PC-9 (cell line): ENCODE measurements around the gene PCDHGB5. TPM values are rescaled to one million over a fixed set of nuclear protein-coding genes. Genes with fewer than 3 reads are reported as not detected.
A peak's percentile ranks its signal among the peaks of the same experiment; 100 is the strongest.

ENCODE experiments used
- BruUV-seq: library from RNA; stranded (reverse); fragments of 400-500 nt; replicated peaks from 2 replicates; lab custom pipeline; 2021; lab: Mats Ljungman, UMichigan
- CTCF ChIA-PET: fragments of 300-600 bp; sonication (Branson Sonifier 250); formaldehyde crosslinking; loops from one replicate; lab custom pipeline; 2022; ENCODE audit warnings: antibody characterized with exemption; lab: Charles Lee
- POLR2A ChIA-PET: fragments of 300-600 bp; sonication (Branson Sonifier 250); formaldehyde crosslinking; loops from one replicate; lab custom pipeline; 2022; ENCODE audit warnings: antibody characterized with exemption; ENCODE audit not compliant: unreplicated experiment; lab: Charles Lee
- DNase-seq, 2 experiments: peaks; one replicate each; pipeline versions ENCODE4 v3.0.0 to v3.0.0-alpha.2; 2015 to 2022; ENCODE audit warnings: mixed read lengths in 1 of 2
- H2AFZ ChIP-seq: fragments of 200-600 bp; sonication (generic); 2 replicates; pipeline ENCODE4 v1.8.1; 2017; ENCODE audit warnings: antibody characterized with exemption
- H3F3A ChIP-seq: fragments of 200-600 bp; sonication (generic); 2 replicates; pipeline ENCODE4 v1.8.1; 2017; ENCODE audit warnings: antibody characterized with exemption, mild to moderate bottlenecking, low read depth; ENCODE audit not compliant: insufficient read depth
- H3K27ac ChIP-seq: fragments of 200-600 bp; sonication (generic); 2 replicates; pipeline ENCODE4 v1.6.1; 2016; ENCODE audit warnings: mixed run types
- H3K27me3 ChIP-seq: fragments of 200-600 bp; sonication (generic); 2 replicates; pipeline ENCODE4 v1.6.1; 2016; ENCODE audit warnings: low read depth, mixed run types; ENCODE audit not compliant: insufficient read depth
- H3K36me3 ChIP-seq: fragments of 200-600 bp; sonication (generic); 2 replicates; pipeline ENCODE4 v1.6.1; 2016; ENCODE audit warnings: low read depth, mixed run types
- H3K4me1 ChIP-seq: fragments of 200-600 bp; sonication (generic); replicated peaks from 2 replicates; pipeline ENCODE4 v1.6.1; 2016; ENCODE audit warnings: mixed run types; ENCODE audit not compliant: insufficient read depth
- H3K4me2 ChIP-seq: fragments of 200-600 bp; sonication (generic); 2 replicates; pipeline ENCODE4 v1.6.1; 2017; ENCODE audit warnings: mixed run types
- H3K4me3 ChIP-seq: fragments of 200-600 bp; sonication (generic); 2 replicates; pipeline ENCODE4 v1.6.1; 2016; ENCODE audit warnings: mixed run types
- H3K79me2 ChIP-seq: fragments of 200-600 bp; sonication (generic); 2 replicates; pipeline ENCODE4 v1.6.1; 2017; ENCODE audit warnings: low read depth, mixed run types
- H3K9me2 ChIP-seq: fragments of 200-600 bp; sonication (generic); 2 replicates; pipeline ENCODE4 v1.8.1; 2017; ENCODE audit warnings: mild to moderate bottlenecking; ENCODE audit not compliant: insufficient read depth
- H3K9me3 ChIP-seq: fragments of 200-600 bp; sonication (generic); 2 replicates; pipeline ENCODE4 v1.8.1; 2016; ENCODE audit warnings: low read depth; ENCODE audit not compliant: insufficient read depth
- H4K20me1 ChIP-seq: fragments of 200-600 bp; sonication (generic); 2 replicates; pipeline ENCODE4 v1.8.1; 2017; ENCODE audit not compliant: insufficient read depth
- EZH2 ChIP-seq: fragments of 200-600 bp; sonication (generic); IDR thresholded peaks from 2 replicates; pipeline ENCODE4 v1.8.0; 2017; ENCODE audit warnings: antibody characterized with exemption, low read depth
- intact Hi-C: fragments of 100-400 bp; cut with micrococcal nuclease; formaldehyde crosslinking; loops from one replicate; pipeline ENCODE4 v1.10.0; 2022; ENCODE audit not compliant: unreplicated experiment
- total RNA-seq: library from RNA; stranded (reverse); gene quantifications from 2 replicates; pipeline ENCODE4 v1.2.3, GENCODE V29; 2021
- TF ChIP-seq, protein P1 (sequence below): fragments of 200-600 bp; sonication (generic); conservative IDR thresholded peaks from 2 replicates; pipeline ENCODE4 v1.6.1; 2017; ENCODE audit warnings: mixed run types, antibody characterized with exemption, mild to moderate bottlenecking, moderate library complexity

Gene PCDHGB5
- total RNA-seq, 1 experiment from 2014 or later = not detected

DNA sequence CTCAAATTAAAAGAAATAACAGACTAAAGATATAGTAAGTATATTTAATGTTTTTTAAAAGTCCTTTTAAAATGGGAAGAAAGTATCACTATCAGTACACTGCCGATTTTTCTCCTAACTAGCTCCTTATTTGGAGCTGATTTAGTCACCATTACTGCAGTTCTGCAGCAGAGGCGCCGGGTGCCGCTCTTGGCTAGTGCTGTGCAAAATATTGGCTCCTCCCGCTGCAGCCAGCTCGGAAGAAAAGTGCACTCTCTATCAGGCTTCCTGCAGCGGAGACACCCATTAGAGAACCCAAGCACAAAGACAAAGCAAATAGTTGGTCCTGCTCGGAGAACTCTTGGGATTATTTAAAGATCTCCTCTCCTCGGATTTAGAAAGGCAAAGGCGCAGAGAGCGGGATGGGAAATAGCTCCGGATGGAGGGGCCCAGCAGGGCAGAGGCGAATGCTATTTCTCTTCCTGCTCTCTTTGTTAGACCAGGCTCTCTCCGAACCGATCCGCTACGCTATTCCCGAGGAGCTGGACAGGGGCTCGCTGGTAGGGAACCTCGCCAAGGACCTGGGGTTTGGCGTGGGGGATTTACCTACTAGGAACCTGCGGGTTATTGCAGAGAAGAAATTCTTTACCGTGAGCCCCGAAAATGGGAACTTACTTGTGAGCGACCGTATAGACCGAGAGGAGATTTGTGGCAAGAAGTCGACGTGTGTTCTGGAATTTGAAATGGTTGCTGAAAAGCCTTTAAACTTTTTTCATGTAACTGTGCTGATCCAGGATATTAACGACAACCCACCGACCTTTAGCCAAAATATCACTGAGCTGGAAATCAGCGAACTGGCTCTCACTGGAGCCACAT lies 27.5 kb upstream of the PCDHGB5 start, which contains the start of gene PCDHGB3:
Gene PCDHGB3 (plus strand): TSS at position 249 of the 855 bp plus-strand sequence. CDS start 153 bp downstream, at position 402.
- ChIA-PET CTCF (interaction anchor here (0.6 to 1.3 kb wide), 7 partner anchors 22 to 222 kb away, joined by 3 to 5 read pairs (median 3); partner anchors contain the start of genes PCDHGA1 and PCDHGA10), POLR2A (no interaction called here)
- Histone ChIP-seq H3K27me3 (peaks cover 48% of the 10 kb centered on the region), H3K27ac (no peak within 1 kb of the TSS), H3K79me2 (no peaks in the 10 kb centered on the region), H3K4me3 (no peak within 1 kb of the TSS), H3F3A (no peaks in the 10 kb centered on the region), H4K20me1 (no peaks in the 10 kb centered on the region), H2AFZ (peak within 1 kb of the TSS; percentile 69; the same call in 1 of the 2 replicates), H3K4me2 (peak within 1 kb of the TSS; percentile 26; the same call in 1 of the 2 replicates), H3K9me2 (no peaks in the 10 kb centered on the region), H3K36me3 (no peaks in the 10 kb centered on the region), H3K4me1 (no peaks in the 10 kb centered on the region), H3K9me3 (peaks cover 5% of the 10 kb centered on the region; the same call in 1 of the 2 replicates)
- DNase-seq = peak in 1 of 2 experiments; percentile 14
- intact Hi-C loops = no loop called here
- TF ChIP-seq, protein P1, sequence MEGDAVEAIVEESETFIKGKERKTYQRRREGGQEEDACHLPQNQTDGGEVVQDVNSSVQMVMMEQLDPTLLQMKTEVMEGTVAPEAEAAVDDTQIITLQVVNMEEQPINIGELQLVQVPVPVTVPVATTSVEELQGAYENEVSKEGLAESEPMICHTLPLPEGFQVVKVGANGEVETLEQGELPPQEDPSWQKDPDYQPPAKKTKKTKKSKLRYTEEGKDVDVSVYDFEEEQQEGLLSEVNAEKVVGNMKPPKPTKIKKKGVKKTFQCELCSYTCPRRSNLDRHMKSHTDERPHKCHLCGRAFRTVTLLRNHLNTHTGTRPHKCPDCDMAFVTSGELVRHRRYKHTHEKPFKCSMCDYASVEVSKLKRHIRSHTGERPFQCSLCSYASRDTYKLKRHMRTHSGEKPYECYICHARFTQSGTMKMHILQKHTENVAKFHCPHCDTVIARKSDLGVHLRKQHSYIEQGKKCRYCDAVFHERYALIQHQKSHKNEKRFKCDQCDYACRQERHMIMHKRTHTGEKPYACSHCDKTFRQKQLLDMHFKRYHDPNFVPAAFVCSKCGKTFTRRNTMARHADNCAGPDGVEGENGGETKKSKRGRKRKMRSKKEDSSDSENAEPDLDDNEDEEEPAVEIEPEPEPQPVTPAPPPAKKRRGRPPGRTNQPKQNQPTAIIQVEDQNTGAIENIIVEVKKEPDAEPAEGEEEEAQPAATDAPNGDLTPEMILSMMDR = peak; percentile 29; the same call in 1 of the 2 replicates
- no peak for TF ChIP-seq EZH2
- BruUV-seq = no TSS peak

GRCh38 chr5:141371572-141372475 lies 25.9 kb upstream of the PCDHGB5 start:
- CTCF ChIA-PET = interaction anchor here (0.9 kb wide), 1 partner anchor 277 kb away, joined by 3 read pairs; the partner anchor contains the start of gene PCDHB2
- H3F3A ChIP-seq = no peaks in the 10 kb centered on the region
- no peaks in the 10 kb centered on the region for H3K9me2 ChIP-seq
- H3K4me1 ChIP-seq = no peaks in the 10 kb centered on the region
- intact Hi-C loops = no loop called here
- H3K4me3 ChIP-seq = no peak overlapping the region
- POLR2A ChIA-PET = no interaction called here
- no peak overlapping the region for H3K27ac ChIP-seq
- no peak overlapping the region for H2AFZ ChIP-seq
- peaks cover 5% of the 10 kb centered on the region; the same call in 1 of the 2 replicates for H3K9me3 ChIP-seq
- no peak overlapping the region for H3K4me2 ChIP-seq
- no TSS peak for BruUV-seq
- H3K27me3 ChIP-seq = peaks cover 36% of the 10 kb centered on the region; the same call in 1 of the 2 replicates
- no peaks in the 10 kb centered on the region for H3K79me2 ChIP-seq
- TF ChIP-seq, protein P1 = no peak
- TF ChIP-seq EZH2 = no peak
- no peak for DNase-seq
- H4K20me1 ChIP-seq = no peaks in the 10 kb centered on the region
- H3K36me3 ChIP-seq = no peaks in the 10 kb centered on the region
